Measurements from ENCODE around the gene RASAL1. TPM values are rescaled to one million over a fixed set of nuclear protein-coding genes. Genes with fewer than 3 reads are reported as not detected.

Gene RASAL1
- total RNA-seq, 1 donor from 2014 or later: 0.26 TPM

DNA sequence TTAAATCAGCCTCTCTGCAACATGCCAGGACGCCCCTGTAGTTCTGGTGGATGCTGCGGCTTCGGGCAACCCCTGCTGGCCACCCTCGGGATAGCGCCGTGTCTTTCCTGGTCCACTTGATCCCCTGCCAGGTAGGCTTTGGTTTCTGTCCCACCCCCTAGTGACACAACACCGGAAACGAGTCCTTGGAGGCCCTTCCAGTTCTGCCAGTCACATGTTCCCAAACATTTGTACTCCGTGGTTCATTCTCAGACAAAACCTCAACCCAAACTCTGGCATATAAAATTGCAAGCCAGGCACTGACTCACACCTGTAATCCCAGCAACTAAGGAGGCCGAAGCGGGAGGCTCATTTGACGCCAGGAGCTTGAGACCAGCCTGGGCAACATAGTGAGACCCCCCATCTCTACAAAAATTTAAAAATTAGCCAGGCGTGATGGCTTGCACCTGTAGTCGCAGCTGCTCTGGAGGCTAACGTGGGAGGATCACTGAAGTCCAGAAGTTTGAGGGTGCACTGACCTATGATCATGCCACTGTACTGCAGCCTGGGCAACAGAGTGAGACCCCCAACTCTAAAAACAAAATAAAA is 37.0 kb downstream of the RASAL1 start:
- DNase-seq (ENCODE audit: low read depth) (peak; percentile 95), FAIRE-seq (peak; percentile 97)
- no peaks in the 10 kb centered on the region for H3K36me3 ChIP-seq (ENCODE audit: control insufficient read depth, insufficient read depth, low read length)
- H3K4me3 ChIP-seq (ENCODE audit: low read depth, low read length): no peak overlapping the region
- TF ChIP-seq CTCF (IDR thresholded peaks at IDR 0.05; ENCODE audit: insufficient read depth, low read length, severe bottlenecking): peak; percentile 98
- H3K27me3 ChIP-seq (ENCODE audit: control insufficient read depth, insufficient read depth, low read length): no peaks in the 10 kb centered on the region

GRCh38 chr12:113097716-113098440 is 37.7 kb downstream of the RASAL1 start:
- H3K36me3 ChIP-seq (ENCODE audit: control insufficient read depth, insufficient read depth, low read length): no peaks in the 10 kb centered on the region
- no peaks in the 10 kb centered on the region for H3K27me3 ChIP-seq (ENCODE audit: control insufficient read depth, insufficient read depth, low read length)
- no peak for TF ChIP-seq CTCF (IDR thresholded peaks at IDR 0.05; ENCODE audit: insufficient read depth, low read length, severe bottlenecking)
- H3K4me3 ChIP-seq (ENCODE audit: low read depth, low read length): no peak overlapping the region
- DNase-seq (ENCODE audit: low read depth) (no peak), FAIRE-seq (no peak)

DNA sequence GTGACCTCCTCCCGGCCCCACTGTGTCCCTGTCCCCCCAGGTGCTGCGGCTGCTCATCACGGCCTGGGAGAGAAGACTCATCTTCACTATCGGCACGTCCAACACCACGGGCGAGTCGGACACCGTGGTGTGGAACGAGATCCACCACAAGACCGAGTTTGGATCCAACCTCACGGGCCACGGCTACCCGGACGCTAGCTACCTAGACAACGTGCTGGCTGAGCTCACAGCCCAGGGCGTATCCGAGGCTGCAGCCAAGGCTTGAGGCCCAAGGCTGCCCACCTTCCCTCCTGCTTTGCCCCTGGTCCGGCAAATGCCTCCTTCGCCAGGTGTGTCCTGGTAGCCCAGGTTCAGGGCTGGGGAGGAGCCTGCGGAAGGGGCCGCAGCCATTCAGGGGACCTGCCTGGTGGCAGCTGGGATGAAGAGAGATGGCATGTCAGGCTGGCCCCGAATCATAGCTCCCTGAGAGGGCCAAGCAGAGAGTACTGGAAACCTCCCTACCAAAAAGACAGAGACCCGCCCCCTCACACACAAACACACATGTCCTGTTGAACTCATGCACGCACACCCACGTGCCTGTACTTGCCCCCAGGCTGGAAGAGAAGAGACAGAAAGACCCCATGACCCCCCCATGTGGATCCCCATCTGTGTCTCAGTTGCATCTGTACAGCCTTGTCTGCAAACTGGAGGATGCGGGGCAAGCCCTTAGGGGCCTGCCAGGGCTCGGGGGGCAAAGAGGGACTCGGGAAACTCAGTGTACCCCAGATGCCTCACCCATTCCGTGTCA is 38.7 kb downstream of the RASAL1 start:
- FAIRE-seq: no peak
- H3K36me3 ChIP-seq (ENCODE audit: control insufficient read depth, insufficient read depth, low read length): no peaks in the 10 kb centered on the region
- peaks cover 3% of the 10 kb centered on the region for H3K27me3 ChIP-seq (ENCODE audit: control insufficient read depth, insufficient read depth, low read length)
- no peak overlapping the region for H3K4me3 ChIP-seq (ENCODE audit: low read depth, low read length)
- no peak for DNase-seq (ENCODE audit: low read depth)
- TF ChIP-seq CTCF (IDR thresholded peaks at IDR 0.05; ENCODE audit: insufficient read depth, low read length, severe bottlenecking): no peak

- TF ChIP-seq CTCF (IDR thresholded peaks at IDR 0.05; ENCODE audit: insufficient read depth, low read length, severe bottlenecking): no peak
- DNase-seq (ENCODE audit: low read depth): no peak
- no peak for FAIRE-seq
- H3K27me3 ChIP-seq (ENCODE audit: control insufficient read depth, insufficient read depth, low read length): peaks cover 6% of the 10 kb centered on the region
- no peaks in the 10 kb centered on the region for H3K36me3 ChIP-seq (ENCODE audit: control insufficient read depth, insufficient read depth, low read length)
- no peak overlapping the region for H3K4me3 ChIP-seq (ENCODE audit: low read depth, low read length)
These were observed 40.2 kb downstream of the RASAL1 start for GRCh38 chr12:113095405-113095804.

GRCh38 chr12:113094738-113095137 is 40.8 kb downstream of the RASAL1 start:
- DNase-seq (ENCODE audit: low read depth) (no peak), FAIRE-seq (no peak)
- Histone ChIP-seq H3K27me3 (ENCODE audit: control insufficient read depth, insufficient read depth, low read length) (peaks cover 6% of the 10 kb centered on the region), H3K36me3 (ENCODE audit: control insufficient read depth, insufficient read depth, low read length) (no peaks in the 10 kb centered on the region), H3K4me3 (ENCODE audit: low read depth, low read length) (no peak overlapping the region)
- no peak for TF ChIP-seq CTCF (IDR thresholded peaks at IDR 0.05; ENCODE audit: insufficient read depth, low read length, severe bottlenecking)

Data from bronchial epithelial cell (primary cell).